ENCODE results near the gene FTSJ3.
A peak's percentile ranks its signal among the peaks of the same experiment; 100 is the strongest.

The FTSJ3 gene

DNA sequence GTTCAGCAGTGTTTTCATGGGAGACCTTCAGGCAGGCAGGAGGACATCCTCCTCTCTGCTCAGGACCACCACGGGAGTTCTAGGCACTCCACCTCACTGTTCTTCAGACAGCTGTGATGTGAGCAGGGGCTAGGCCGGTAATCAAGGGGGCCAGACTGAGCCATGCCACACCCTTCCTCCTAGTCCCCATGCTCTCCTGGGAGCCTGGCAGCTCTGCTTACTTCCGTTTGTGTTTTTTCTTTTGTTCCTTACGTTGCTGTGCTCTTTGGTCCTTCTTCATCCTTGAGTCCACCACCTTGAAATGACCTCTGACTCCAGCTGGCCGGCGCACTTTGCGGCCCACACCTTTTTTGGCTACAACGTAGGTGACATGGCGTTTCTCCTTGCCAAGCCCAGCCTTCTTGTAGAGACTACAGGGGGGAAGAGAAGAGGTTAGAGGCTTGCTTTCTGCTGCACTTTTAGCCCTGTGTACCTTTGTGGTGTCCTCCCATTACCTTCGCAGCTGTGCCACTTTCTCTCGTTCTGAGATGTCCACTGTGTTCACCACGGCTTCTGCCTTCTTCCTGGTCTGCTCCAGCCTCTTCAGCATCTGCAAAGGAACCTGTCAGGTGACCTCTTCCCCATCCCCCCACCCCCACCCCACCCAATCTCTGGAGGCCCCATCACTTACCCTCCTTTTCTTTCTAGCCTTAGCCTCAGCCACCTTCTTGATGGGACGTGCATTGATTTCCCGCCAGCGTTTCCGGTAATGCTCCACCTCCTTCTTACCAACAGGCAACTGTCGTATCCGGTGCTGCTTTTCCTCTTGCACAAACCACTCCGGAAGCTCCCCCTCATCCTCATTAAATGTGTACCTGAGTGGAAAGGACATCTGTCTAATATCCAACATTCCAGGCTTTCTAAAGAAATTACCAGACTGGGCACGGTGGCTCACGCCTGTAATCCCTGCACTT lies 7.6 kb downstream of the FTSJ3 start:
- H3K9me3 ChIP-seq (ENCODE audit: control insufficient read depth in 5 of 5, low read length in 5 of 5): no peaks in the 10 kb centered on the region
- peak overlapping the region; percentile 0 for H3K27ac ChIP-seq (ENCODE audit: low read depth, low read length)
- peak overlapping the region in 1 of 5 donors; percentile 18 for H3K9ac ChIP-seq (ENCODE audit: low read length in 5 of 5)
- no peaks in the 10 kb centered on the region for H3K27me3 ChIP-seq (ENCODE audit: control insufficient read depth in 5 of 5, insufficient read depth in 4 of 5, low read length in 5 of 5)
- H3K36me3 ChIP-seq (ENCODE audit: control insufficient read depth in 5 of 5, insufficient read depth in 5 of 5, low read length in 5 of 5): peaks cover 46 to 98% (median 97%) of the 10 kb centered on the region in 5 donors
- no peak overlapping the region for H3K4me3 ChIP-seq (ENCODE audit: low read depth in 1 of 5, low read length in 5 of 5)
- peaks cover 0 to 10% (median 0%) of the 10 kb centered on the region in 5 donors for H3K4me1 ChIP-seq (ENCODE audit: control insufficient read depth in 5 of 5, insufficient read depth in 5 of 5, low read length in 5 of 5)

DNA sequence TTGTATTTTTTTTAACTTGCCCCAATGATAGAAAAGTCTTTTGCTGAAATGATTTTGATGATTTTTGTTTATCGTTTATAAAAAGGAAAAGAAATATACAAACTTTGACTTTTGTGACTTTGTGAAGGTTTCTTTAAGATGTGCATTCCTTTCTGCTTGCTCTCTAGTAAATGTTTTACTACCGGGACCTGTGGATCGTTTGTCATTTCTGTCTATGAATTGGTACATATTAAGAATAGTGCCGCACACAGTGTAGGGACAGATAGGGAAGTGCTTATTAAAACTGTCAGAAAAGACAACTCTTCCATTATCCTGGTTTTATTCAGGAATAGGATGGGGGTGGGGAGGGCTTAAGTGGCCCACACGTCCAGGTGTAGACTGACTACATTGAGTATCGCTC lies 8.3 kb downstream of the FTSJ3 start:
- Histone ChIP-seq H3K9me3 (ENCODE audit: control insufficient read depth in 5 of 5, low read length in 5 of 5) (no peaks in the 10 kb centered on the region), H3K27ac (ENCODE audit: low read depth, low read length) (peak overlapping the region; percentile 0)

GRCh38 chr17:63817736-63818385 lies 9.6 kb downstream of the FTSJ3 start:
- Histone ChIP-seq H3K36me3 (ENCODE audit: control insufficient read depth in 5 of 5, insufficient read depth in 5 of 5, low read length in 5 of 5) (peaks cover 48 to 99% (median 97%) of the 10 kb centered on the region in 5 donors), H3K4me3 (ENCODE audit: low read depth in 1 of 5, low read length in 5 of 5) (no peak overlapping the region), H3K27ac (ENCODE audit: low read depth, low read length) (no peak overlapping the region), H3K9ac (ENCODE audit: low read length in 5 of 5) (no peak overlapping the region), H3K27me3 (ENCODE audit: control insufficient read depth in 5 of 5, insufficient read depth in 4 of 5, low read length in 5 of 5) (no peaks in the 10 kb centered on the region), H3K9me3 (ENCODE audit: control insufficient read depth in 5 of 5, low read length in 5 of 5) (no peaks in the 10 kb centered on the region), H3K4me1 (ENCODE audit: control insufficient read depth in 5 of 5, insufficient read depth in 5 of 5, low read length in 5 of 5) (peaks cover 0 to 10% (median 0%) of the 10 kb centered on the region in 5 donors)

More for the DNA sequence above, 8.3 kb downstream of the FTSJ3 start:
- peak overlapping the region in 1 of 5 donors; percentile 18 for H3K9ac ChIP-seq (ENCODE audit: low read length in 5 of 5)
- no peaks in the 10 kb centered on the region for H3K27me3 ChIP-seq (ENCODE audit: control insufficient read depth in 5 of 5, insufficient read depth in 4 of 5, low read length in 5 of 5)
- no peak overlapping the region for H3K4me3 ChIP-seq (ENCODE audit: low read depth in 1 of 5, low read length in 5 of 5)
- H3K4me1 ChIP-seq (ENCODE audit: control insufficient read depth in 5 of 5, insufficient read depth in 5 of 5, low read length in 5 of 5): peaks cover 0 to 10% (median 0%) of the 10 kb centered on the region in 5 donors
- H3K36me3 ChIP-seq (ENCODE audit: control insufficient read depth in 5 of 5, insufficient read depth in 5 of 5, low read length in 5 of 5): peaks cover 47 to 98% (median 96%) of the 10 kb centered on the region in 5 donors

DNA sequence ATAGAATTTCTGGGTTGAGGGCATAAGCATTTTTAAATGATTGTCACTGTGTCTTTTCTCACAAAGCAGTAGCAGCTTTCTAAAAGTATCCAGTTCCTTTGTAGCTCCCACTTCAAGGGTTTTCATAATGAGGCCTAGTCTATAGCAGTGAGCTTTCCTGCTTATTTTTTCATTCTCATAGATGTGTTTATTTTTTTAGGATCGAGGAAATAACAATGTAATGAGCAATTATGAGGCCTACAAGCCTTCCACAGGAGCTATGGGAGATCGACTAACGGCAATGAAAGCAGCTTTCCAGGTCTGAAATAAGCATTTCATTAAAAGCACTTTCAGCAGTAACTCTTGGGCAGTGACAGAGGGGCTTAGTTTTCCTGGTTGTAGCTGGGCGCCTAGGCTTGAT lies 10.8 kb downstream of the FTSJ3 start:
- Histone ChIP-seq H3K36me3 (ENCODE audit: control insufficient read depth in 5 of 5, insufficient read depth in 5 of 5, low read length in 5 of 5) (peaks cover 45 to 99% (median 97%) of the 10 kb centered on the region in 5 donors), H3K9me3 (ENCODE audit: control insufficient read depth in 5 of 5, low read length in 5 of 5) (no peaks in the 10 kb centered on the region), H3K4me1 (ENCODE audit: control insufficient read depth in 5 of 5, insufficient read depth in 5 of 5, low read length in 5 of 5) (peaks cover 0 to 10% (median 0%) of the 10 kb centered on the region in 5 donors), H3K4me3 (ENCODE audit: low read depth in 1 of 5, low read length in 5 of 5) (no peak overlapping the region), H3K9ac (ENCODE audit: low read length in 5 of 5) (no peak overlapping the region), H3K27ac (ENCODE audit: low read depth, low read length) (no peak overlapping the region), H3K27me3 (ENCODE audit: control insufficient read depth in 5 of 5, insufficient read depth in 4 of 5, low read length in 5 of 5) (no peaks in the 10 kb centered on the region)

- Histone ChIP-seq H3K27me3 (ENCODE audit: control insufficient read depth in 5 of 5, insufficient read depth in 4 of 5, low read length in 5 of 5) (no peaks in the 10 kb centered on the region), H3K27ac (ENCODE audit: low read depth, low read length) (no peak overlapping the region), H3K36me3 (ENCODE audit: control insufficient read depth in 5 of 5, insufficient read depth in 5 of 5, low read length in 5 of 5) (peaks cover 48 to 99% (median 97%) of the 10 kb centered on the region in 5 donors), H3K9me3 (ENCODE audit: control insufficient read depth in 5 of 5, low read length in 5 of 5) (no peaks in the 10 kb centered on the region), H3K4me3 (ENCODE audit: low read depth in 1 of 5, low read length in 5 of 5) (no peak overlapping the region), H3K9ac (ENCODE audit: low read length in 5 of 5) (no peak overlapping the region), H3K4me1 (ENCODE audit: control insufficient read depth in 5 of 5, insufficient read depth in 5 of 5, low read length in 5 of 5) (peaks cover 0 to 10% (median 0%) of the 10 kb centered on the region in 5 donors)
Observed at GRCh38 chr17:63816123-63816522, 11.3 kb downstream of the FTSJ3 start.

DNA sequence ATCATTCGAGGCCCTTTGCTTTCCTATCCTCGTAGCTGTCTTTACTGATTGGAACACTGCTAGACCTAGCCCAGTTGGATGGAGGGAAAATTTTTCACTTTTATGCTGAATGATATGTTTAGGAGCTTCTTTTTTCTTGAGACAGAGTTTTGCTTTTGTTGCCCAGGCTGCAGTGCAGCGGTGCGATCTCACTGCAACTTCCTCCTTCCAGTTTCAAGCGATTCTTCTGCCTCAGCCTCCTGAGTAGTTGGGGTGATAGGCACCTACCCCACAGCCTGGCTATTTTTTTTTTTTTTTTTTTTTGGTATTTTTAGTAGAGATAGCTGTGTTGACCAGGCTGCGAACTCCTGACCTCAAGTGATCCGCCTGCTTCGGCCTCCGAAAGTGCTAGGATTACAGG lies 17.5 kb downstream of the FTSJ3 start:
- Histone ChIP-seq H3K9ac (ENCODE audit: low read length in 5 of 5) (no peak overlapping the region), H3K4me3 (ENCODE audit: low read depth in 1 of 5, low read length in 5 of 5) (no peak overlapping the region), H3K9me3 (ENCODE audit: control insufficient read depth in 5 of 5, low read length in 5 of 5) (no peaks in the 10 kb centered on the region), H3K4me1 (ENCODE audit: control insufficient read depth in 5 of 5, insufficient read depth in 5 of 5, low read length in 5 of 5) (peaks cover 0 to 3% (median 0%) of the 10 kb centered on the region in 5 donors), H3K27me3 (ENCODE audit: control insufficient read depth in 5 of 5, insufficient read depth in 4 of 5, low read length in 5 of 5) (no peaks in the 10 kb centered on the region), H3K27ac (ENCODE audit: low read depth, low read length) (no peak overlapping the region), H3K36me3 (ENCODE audit: control insufficient read depth in 5 of 5, insufficient read depth in 5 of 5, low read length in 5 of 5) (peaks cover 60 to 99% (median 91%) of the 10 kb centered on the region in 5 donors)

DNA sequence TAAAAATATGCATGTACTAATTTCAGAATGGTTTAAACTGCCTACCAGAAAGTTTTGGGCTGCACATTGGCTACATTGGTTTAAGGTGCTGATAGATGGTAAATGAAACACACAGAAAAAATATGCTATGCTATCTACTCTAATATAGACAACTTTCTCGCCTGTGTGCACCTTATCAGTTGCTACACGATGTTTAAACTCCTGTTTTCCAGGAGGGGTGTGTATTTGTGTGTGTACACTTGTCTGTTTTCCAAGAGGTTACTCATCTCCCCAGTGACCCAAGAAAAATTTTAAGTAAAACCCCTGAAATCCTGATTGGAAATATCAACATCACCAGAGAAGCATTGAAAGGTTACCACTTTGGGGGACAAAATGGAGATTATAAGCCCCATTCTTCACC lies 21.9 kb downstream of the FTSJ3 start:
- H3K27ac ChIP-seq (ENCODE audit: low read depth, low read length): no peak overlapping the region
- no peaks in the 10 kb centered on the region for H3K27me3 ChIP-seq (ENCODE audit: control insufficient read depth in 5 of 5, insufficient read depth in 4 of 5, low read length in 5 of 5)
- no peaks in the 10 kb centered on the region for H3K9me3 ChIP-seq (ENCODE audit: control insufficient read depth in 5 of 5, low read length in 5 of 5)
- no peak overlapping the region for H3K4me3 ChIP-seq (ENCODE audit: low read depth in 1 of 5, low read length in 5 of 5)
- peaks cover 52 to 90% (median 73%) of the 10 kb centered on the region in 5 donors for H3K36me3 ChIP-seq (ENCODE audit: control insufficient read depth in 5 of 5, insufficient read depth in 5 of 5, low read length in 5 of 5)
- H3K4me1 ChIP-seq (ENCODE audit: control insufficient read depth in 5 of 5, insufficient read depth in 5 of 5, low read length in 5 of 5): peaks cover 0 to 3% (median 0%) of the 10 kb centered on the region in 5 donors
- no peak overlapping the region for H3K9ac ChIP-seq (ENCODE audit: low read length in 5 of 5)

GRCh38 chr17:63804328-63804727 lies 23.1 kb downstream of the FTSJ3 start:
- H3K36me3 ChIP-seq (ENCODE audit: control insufficient read depth in 5 of 5, insufficient read depth in 5 of 5, low read length in 5 of 5): peaks cover 55 to 90% (median 74%) of the 10 kb centered on the region in 5 donors
- no peak overlapping the region for H3K27ac ChIP-seq (ENCODE audit: low read depth, low read length)

DNA sequence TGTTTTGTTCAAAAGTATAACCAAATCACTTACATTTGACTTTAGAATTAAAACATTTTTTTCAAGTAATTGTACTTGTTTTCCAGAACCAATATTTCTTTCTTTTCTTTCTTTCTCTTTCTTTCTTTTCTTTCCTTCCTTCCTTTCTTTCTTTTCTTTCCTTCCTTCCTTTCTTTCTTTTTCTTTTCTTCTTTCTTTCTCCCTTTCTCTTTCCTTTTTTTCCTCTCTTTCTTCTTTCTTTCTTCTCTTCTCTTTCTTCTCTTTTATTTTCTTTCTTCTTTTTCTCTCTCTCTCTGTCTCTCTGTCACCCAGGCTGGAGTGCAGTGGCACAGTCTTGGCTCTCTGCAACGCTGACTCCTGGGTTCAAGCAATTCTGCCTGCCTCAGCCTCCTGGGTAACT lies 26.7 kb downstream of the FTSJ3 start:
- Histone ChIP-seq H3K4me1 (ENCODE audit: control insufficient read depth in 5 of 5, insufficient read depth in 5 of 5, low read length in 5 of 5) (peaks cover 0 to 3% (median 0%) of the 10 kb centered on the region in 5 donors), H3K27me3 (ENCODE audit: control insufficient read depth in 5 of 5, insufficient read depth in 4 of 5, low read length in 5 of 5) (no peaks in the 10 kb centered on the region), H3K9me3 (ENCODE audit: control insufficient read depth in 5 of 5, low read length in 5 of 5) (no peaks in the 10 kb centered on the region), H3K36me3 (ENCODE audit: control insufficient read depth in 5 of 5, insufficient read depth in 5 of 5, low read length in 5 of 5) (peaks cover 55 to 91% (median 69%) of the 10 kb centered on the region in 5 donors), H3K27ac (ENCODE audit: low read depth, low read length) (no peak overlapping the region), H3K9ac (ENCODE audit: low read length in 5 of 5) (no peak overlapping the region), H3K4me3 (ENCODE audit: low read depth in 1 of 5, low read length in 5 of 5) (no peak overlapping the region)

More at GRCh38 chr17:63804328-63804727, 23.1 kb downstream of the FTSJ3 start:
- no peaks in the 10 kb centered on the region for H3K27me3 ChIP-seq (ENCODE audit: control insufficient read depth in 5 of 5, insufficient read depth in 4 of 5, low read length in 5 of 5)
- no peaks in the 10 kb centered on the region for H3K9me3 ChIP-seq (ENCODE audit: control insufficient read depth in 5 of 5, low read length in 5 of 5)
- no peak overlapping the region for H3K4me3 ChIP-seq (ENCODE audit: low read depth in 1 of 5, low read length in 5 of 5)
- H3K9ac ChIP-seq (ENCODE audit: low read length in 5 of 5): no peak overlapping the region
- H3K4me1 ChIP-seq (ENCODE audit: control insufficient read depth in 5 of 5, insufficient read depth in 5 of 5, low read length in 5 of 5): peaks cover 0 to 3% (median 0%) of the 10 kb centered on the region in 5 donors

Measured in subcutaneous abdominal adipose tissue (tissue), 5 donors.